GM12892 (cell line): ENCODE measurements around the gene OR5B3.

ENCODE experiments used
- DNase-seq: peaks from one replicate; pipeline ENCODE4 v3.0.0; 2011; ENCODE audit not compliant: insufficient read length
- FAIRE-seq: peaks from 2 replicates; lab custom pipeline; 2011; peaks lifted over from hg19 to GRCh38; lab: Jason Lieb, UNC
- POLR2A ChIP-seq: IDR thresholded peaks from 2 replicates; pipeline ENCODE4 v1.6.1; 2011; ENCODE audit warnings: low read depth, low read length, control low read depth
- POLR2AphosphoS5 ChIP-seq: IDR thresholded peaks from 2 replicates; pipeline ENCODE4 v1.6.1; 2011; ENCODE audit warnings: low read depth, low read length, control low read depth
- TAF1 ChIP-seq: IDR thresholded peaks from 2 replicates; pipeline ENCODE4 v1.6.1; 2011; ENCODE audit warnings: low read depth, mild to moderate bottlenecking, control low read depth, low read length, borderline replicate concordance

OR5B3 gene

GRCh38 chr11:58394195-58394594 lies 12.5 kb downstream of the OR5B3 start:
- DNase-seq (no peak), FAIRE-seq (no peak)
- no peak for TF ChIP-seq TAF1
- TF ChIP-seq POLR2A: no peak
- TF ChIP-seq POLR2AphosphoS5: no peak

GRCh38 chr11:58392746-58393145 lies 13.9 kb downstream of the OR5B3 start:
- DNase-seq (no peak), FAIRE-seq (no peak)
- TF ChIP-seq POLR2AphosphoS5: no peak
- no peak for TF ChIP-seq TAF1
- TF ChIP-seq POLR2A: no peak

GRCh38 chr11:58391879-58392278 lies 14.8 kb downstream of the OR5B3 start:
- no peak for TF ChIP-seq POLR2AphosphoS5
- TF ChIP-seq TAF1: no peak
- no peak for TF ChIP-seq POLR2A
- FAIRE-seq (no peak), DNase-seq (no peak)

GRCh38 chr11:58390551-58391063 lies 16.1 kb downstream of the OR5B3 start:
- FAIRE-seq: no peak

GRCh38 chr11:58358969-58359368 lies 47.7 kb downstream of the OR5B3 start, which contains the start of gene OR5B17:
TSS of gene OR5B17 (minus strand) at chr11:58359069. CDS start at chr11:58359069, 0 bp downstream.
- FAIRE-seq: no peak
- DNase-seq: no peak
- no peak for TF ChIP-seq POLR2AphosphoS5
- TF ChIP-seq TAF1: no peak
- no peak for TF ChIP-seq POLR2A

More at GRCh38 chr11:58390551-58391063, 16.1 kb downstream of the OR5B3 start:
- TF ChIP-seq TAF1 (no peak), POLR2AphosphoS5 (no peak), POLR2A (no peak)
- DNase-seq: no peak

GRCh38 chr11:58354727-58355126 lies 51.9 kb downstream of the OR5B3 start:
- FAIRE-seq (no peak), DNase-seq (no peak)
- TF ChIP-seq POLR2A (no peak), TAF1 (no peak), POLR2AphosphoS5 (no peak)
